Measurements from ENCODE around the gene OFD1.
"Not testable (repeated sequence)": the region's sequence is repeated elsewhere in the genome, so short reads cannot be mapped to it uniquely, and the experiment has no call there.

The OFD1 gene

GRCh38 chrX:13702111-13702789 is 32.3 kb upstream of the OFD1 start:
- DNase-seq (ENCODE audit: low read depth), result no peak

GRCh38 chrX:13703135-13703534 is 31.4 kb upstream of the OFD1 start:
- DNase-seq (ENCODE audit: low read depth), result no peak

GRCh38 chrX:13703589-13703988 is 31.0 kb upstream of the OFD1 start:
- DNase-seq (ENCODE audit: low read depth), result no peak

- no peak for DNase-seq (ENCODE audit: low read depth)
Observed at GRCh38 chrX:13711141-13711540, 23.4 kb upstream of the OFD1 start.

- DNase-seq (ENCODE audit: low read depth), result no peak
Observed at GRCh38 chrX:13716455-13716854, 18.1 kb upstream of the OFD1 start.

- peak; percentile 18 for DNase-seq (ENCODE audit: low read depth)
Observed at GRCh38 chrX:13716905-13717304, 17.6 kb upstream of the OFD1 start.

- DNase-seq (ENCODE audit: low read depth), result no peak
Observed at GRCh38 chrX:13717700-13718472, 16.7 kb upstream of the OFD1 start.

- no peak for DNase-seq (ENCODE audit: low read depth)
Observed at GRCh38 chrX:13719192-13719856, 15.2 kb upstream of the OFD1 start.

GRCh38 chrX:13721371-13721770 is 13.2 kb upstream of the OFD1 start:
- no peak for DNase-seq (ENCODE audit: low read depth)

GRCh38 chrX:13721819-13722519 is 12.6 kb upstream of the OFD1 start:
- DNase-seq (ENCODE audit: low read depth), result no peak

- peak; percentile 36 for DNase-seq (ENCODE audit: low read depth)
Observed at GRCh38 chrX:13724878-13725277, 9.7 kb upstream of the OFD1 start.

GRCh38 chrX:13726583-13726982 is 8.0 kb upstream of the OFD1 start:
- DNase-seq (ENCODE audit: low read depth), result not testable (repeated sequence)

GRCh38 chrX:13730523-13730922 is 4.0 kb upstream of the OFD1 start:
- not testable (repeated sequence) for DNase-seq (ENCODE audit: low read depth)

GRCh38 chrX:13732246-13733067 is 2.1 kb upstream of the OFD1 start:
- no peak for DNase-seq (ENCODE audit: low read depth)

- DNase-seq (ENCODE audit: low read depth), result no peak
Observed at GRCh38 chrX:13733506-13733905, 1.0 kb upstream of the OFD1 start.

GRCh38 chrX:13741695-13742094 is 7.1 kb downstream of the OFD1 start:
- no peak for DNase-seq (ENCODE audit: low read depth)

- DNase-seq (ENCODE audit: low read depth), result peak; percentile 14
Observed at GRCh38 chrX:13742397-13743176, 8.0 kb downstream of the OFD1 start.

- no peak for DNase-seq (ENCODE audit: low read depth)
Observed at GRCh38 chrX:13747836-13748235, 13.3 kb downstream of the OFD1 start.

- DNase-seq (ENCODE audit: low read depth), result no peak
Observed at GRCh38 chrX:13748486-13748885, 13.9 kb downstream of the OFD1 start.

- no peak for DNase-seq (ENCODE audit: low read depth)
Observed at GRCh38 chrX:13750204-13750603, 15.7 kb downstream of the OFD1 start.

GRCh38 chrX:13750812-13751211 is 16.3 kb downstream of the OFD1 start:
- no peak for DNase-seq (ENCODE audit: low read depth)
